ENCODE data around the gene MTCH1.

The MTCH1 gene

DNA sequence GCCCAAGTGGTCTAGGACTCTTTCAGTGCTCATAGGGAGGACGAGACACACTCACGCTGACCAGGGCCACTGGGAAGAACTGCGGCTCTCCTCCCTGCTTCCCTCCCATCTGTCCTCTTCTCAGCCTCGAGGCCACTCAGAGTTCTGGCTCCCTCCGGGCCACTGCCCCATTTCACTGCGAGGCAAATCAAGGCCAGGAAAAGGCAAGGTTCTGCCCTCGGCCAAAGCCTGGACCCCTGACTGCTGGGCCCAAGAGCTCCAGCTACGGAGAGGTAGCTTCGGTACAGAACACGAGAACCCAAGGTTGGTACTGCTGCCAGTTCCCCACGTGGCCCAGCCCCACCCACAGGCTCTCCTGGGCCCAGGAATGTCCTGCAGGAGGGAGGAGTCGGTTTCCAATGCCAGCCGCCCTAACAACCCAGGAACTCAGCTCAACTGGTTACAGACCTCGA lies 16.7 kb downstream of the MTCH1 start:
- H3K27ac ChIP-seq (ENCODE audit: low read depth, low read length) = no peak overlapping the region
- no peaks in the 10 kb centered on the region for H3K4me1 ChIP-seq (ENCODE audit: control insufficient read depth, insufficient read depth, low read length)
- no peaks in the 10 kb centered on the region for H3K27me3 ChIP-seq (ENCODE audit: control insufficient read depth, insufficient read depth, low read length)
- no peak overlapping the region for H3K9ac ChIP-seq (ENCODE audit: low read length)
- H3K36me3 ChIP-seq (ENCODE audit: control insufficient read depth, insufficient read depth, low read length) = peaks cover 59% of the 10 kb centered on the region
- H3K4me3 ChIP-seq (ENCODE audit: low read length) = no peak overlapping the region

DNA sequence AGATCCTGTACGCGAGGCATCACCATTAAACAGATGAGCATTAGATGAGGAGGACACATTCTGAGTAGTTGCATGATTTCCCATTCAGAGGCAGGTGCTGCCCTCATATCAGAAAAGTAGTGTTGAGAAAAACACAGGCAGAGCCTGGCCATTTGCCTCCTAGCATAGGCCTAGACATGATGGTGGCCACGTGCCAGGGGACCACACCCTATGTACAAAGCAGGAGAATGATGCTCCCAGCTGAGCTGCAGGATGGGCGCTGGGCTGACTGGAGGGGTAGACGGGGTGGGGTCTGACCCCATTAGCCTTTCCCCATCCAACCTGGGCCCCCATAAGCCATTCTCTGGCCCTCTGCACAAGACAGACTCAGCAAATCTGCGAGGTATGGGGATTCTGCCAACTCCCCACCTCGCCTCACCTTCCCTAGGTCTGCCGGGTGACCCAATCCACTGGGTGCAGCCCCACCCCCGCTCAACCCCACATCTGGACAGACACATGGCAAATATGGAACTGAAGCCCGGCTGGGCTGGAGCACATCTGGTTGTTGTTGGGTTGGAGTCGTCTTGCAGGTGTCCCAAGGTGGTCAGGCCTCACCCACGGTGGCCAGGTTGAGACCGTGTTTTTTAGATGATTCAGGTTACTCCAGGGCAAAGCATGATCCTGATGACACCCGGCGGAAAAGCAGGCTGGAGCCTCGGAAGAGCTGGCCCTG lies 17.6 kb downstream of the MTCH1 start:
- H3K9ac ChIP-seq (ENCODE audit: low read length) = no peak overlapping the region
- H3K36me3 ChIP-seq (ENCODE audit: control insufficient read depth, insufficient read depth, low read length) = peaks cover 55% of the 10 kb centered on the region
- no peak overlapping the region for H3K27ac ChIP-seq (ENCODE audit: low read depth, low read length)
- no peak overlapping the region for H3K4me3 ChIP-seq (ENCODE audit: low read length)
- no peaks in the 10 kb centered on the region for H3K4me1 ChIP-seq (ENCODE audit: control insufficient read depth, insufficient read depth, low read length)
- H3K27me3 ChIP-seq (ENCODE audit: control insufficient read depth, insufficient read depth, low read length) = no peaks in the 10 kb centered on the region

DNA sequence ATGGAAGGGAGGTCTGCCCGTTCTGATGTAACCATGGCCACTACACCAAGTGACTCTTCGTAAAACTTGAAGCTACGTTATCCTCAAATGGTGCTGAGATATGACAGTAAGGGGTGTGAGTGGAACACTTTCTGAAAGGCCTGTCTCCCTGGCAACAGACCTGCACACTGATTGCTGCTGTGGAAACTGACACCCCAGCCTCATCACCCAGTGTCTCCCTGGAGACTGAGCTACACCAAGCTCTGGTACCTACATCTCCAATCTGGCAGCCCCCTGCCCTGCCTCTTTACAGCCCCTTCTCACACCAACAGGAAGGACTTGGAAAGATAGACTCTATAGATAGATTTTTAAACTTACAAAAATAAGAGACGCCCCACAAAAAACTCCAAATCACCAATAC lies 18.2 kb downstream of the MTCH1 start:
- Histone ChIP-seq H3K27me3 (ENCODE audit: control insufficient read depth, insufficient read depth, low read length) (no peaks in the 10 kb centered on the region), H3K4me1 (ENCODE audit: control insufficient read depth, insufficient read depth, low read length) (no peaks in the 10 kb centered on the region), H3K9ac (ENCODE audit: low read length) (no peak overlapping the region), H3K27ac (ENCODE audit: low read depth, low read length) (no peak overlapping the region), H3K36me3 (ENCODE audit: control insufficient read depth, insufficient read depth, low read length) (peaks cover 52% of the 10 kb centered on the region), H3K4me3 (ENCODE audit: low read length) (no peak overlapping the region)

DNA sequence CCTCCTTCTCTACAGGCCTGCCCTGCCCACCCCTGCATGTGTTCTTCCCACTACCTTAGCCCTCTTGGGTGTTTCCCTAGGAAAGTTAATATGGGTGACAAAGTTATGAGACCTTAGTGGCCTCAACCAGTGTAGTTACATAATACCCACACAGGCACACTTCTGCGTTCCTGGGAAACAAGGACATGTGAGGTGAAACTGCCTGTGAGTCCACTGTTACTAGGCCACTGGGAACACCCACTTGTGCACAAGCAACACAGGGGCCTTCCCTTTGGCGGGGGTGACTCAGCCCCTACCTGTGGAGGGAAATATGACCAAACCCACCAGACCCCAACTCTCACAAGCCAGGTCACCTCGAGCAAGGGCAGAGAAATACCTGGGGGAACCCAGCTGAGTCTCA lies 18.7 kb downstream of the MTCH1 start:
- Histone ChIP-seq H3K36me3 (ENCODE audit: control insufficient read depth, insufficient read depth, low read length) (peaks cover 48% of the 10 kb centered on the region), H3K27me3 (ENCODE audit: control insufficient read depth, insufficient read depth, low read length) (no peaks in the 10 kb centered on the region), H3K4me1 (ENCODE audit: control insufficient read depth, insufficient read depth, low read length) (no peaks in the 10 kb centered on the region), H3K9ac (ENCODE audit: low read length) (no peak overlapping the region), H3K4me3 (ENCODE audit: low read length) (no peak overlapping the region), H3K27ac (ENCODE audit: low read depth, low read length) (no peak overlapping the region)

DNA sequence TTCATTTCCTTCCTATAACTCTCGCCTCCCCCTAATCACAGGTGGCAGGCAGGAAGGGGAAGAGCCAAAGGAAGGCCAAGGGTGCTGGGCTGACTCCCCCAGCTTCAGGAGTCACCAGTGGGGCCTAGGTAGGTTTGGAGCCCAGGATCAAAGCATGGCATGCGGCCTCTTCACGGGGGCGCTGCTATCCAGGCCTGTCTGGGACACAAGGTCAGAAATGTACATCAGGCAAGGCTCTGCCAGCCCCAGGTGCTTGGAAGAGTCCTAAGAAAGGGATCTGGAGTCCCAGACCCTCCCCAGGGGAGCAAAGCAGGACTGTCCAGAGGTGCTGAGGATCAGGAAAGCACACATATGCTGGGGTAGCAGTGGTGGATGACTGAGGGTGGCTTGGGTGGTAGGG lies 21.1 kb downstream of the MTCH1 start:
- Histone ChIP-seq H3K9ac (ENCODE audit: low read length) (no peak overlapping the region), H3K4me1 (ENCODE audit: control insufficient read depth, insufficient read depth, low read length) (no peaks in the 10 kb centered on the region), H3K27ac (ENCODE audit: low read depth, low read length) (no peak overlapping the region), H3K36me3 (ENCODE audit: control insufficient read depth, insufficient read depth, low read length) (peaks cover 25% of the 10 kb centered on the region), H3K27me3 (ENCODE audit: control insufficient read depth, insufficient read depth, low read length) (no peaks in the 10 kb centered on the region), H3K4me3 (ENCODE audit: low read length) (no peak overlapping the region)

DNA sequence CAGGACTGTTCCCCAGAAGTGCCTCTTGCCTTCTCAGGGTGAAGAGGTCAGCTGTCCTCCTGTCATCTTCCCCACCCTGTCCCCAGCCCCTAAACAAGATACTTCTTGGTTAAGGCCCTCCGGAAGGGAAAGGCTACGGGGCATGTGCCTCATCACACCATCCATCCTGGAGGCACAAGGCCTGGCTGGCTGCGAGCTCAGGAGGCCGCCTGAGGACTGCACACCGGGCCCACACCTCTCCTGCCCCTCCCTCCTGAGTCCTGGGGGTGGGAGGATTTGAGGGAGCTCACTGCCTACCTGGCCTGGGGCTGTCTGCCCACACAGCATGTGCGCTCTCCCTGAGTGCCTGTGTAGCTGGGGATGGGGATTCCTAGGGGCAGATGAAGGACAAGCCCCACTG lies 21.6 kb downstream of the MTCH1 start:
- Histone ChIP-seq H3K4me3 (ENCODE audit: low read length) (no peak overlapping the region), H3K27ac (ENCODE audit: low read depth, low read length) (no peak overlapping the region), H3K36me3 (ENCODE audit: control insufficient read depth, insufficient read depth, low read length) (peaks cover 19% of the 10 kb centered on the region), H3K4me1 (ENCODE audit: control insufficient read depth, insufficient read depth, low read length) (no peaks in the 10 kb centered on the region), H3K9ac (ENCODE audit: low read length) (no peak overlapping the region), H3K27me3 (ENCODE audit: control insufficient read depth, insufficient read depth, low read length) (no peaks in the 10 kb centered on the region)

DNA sequence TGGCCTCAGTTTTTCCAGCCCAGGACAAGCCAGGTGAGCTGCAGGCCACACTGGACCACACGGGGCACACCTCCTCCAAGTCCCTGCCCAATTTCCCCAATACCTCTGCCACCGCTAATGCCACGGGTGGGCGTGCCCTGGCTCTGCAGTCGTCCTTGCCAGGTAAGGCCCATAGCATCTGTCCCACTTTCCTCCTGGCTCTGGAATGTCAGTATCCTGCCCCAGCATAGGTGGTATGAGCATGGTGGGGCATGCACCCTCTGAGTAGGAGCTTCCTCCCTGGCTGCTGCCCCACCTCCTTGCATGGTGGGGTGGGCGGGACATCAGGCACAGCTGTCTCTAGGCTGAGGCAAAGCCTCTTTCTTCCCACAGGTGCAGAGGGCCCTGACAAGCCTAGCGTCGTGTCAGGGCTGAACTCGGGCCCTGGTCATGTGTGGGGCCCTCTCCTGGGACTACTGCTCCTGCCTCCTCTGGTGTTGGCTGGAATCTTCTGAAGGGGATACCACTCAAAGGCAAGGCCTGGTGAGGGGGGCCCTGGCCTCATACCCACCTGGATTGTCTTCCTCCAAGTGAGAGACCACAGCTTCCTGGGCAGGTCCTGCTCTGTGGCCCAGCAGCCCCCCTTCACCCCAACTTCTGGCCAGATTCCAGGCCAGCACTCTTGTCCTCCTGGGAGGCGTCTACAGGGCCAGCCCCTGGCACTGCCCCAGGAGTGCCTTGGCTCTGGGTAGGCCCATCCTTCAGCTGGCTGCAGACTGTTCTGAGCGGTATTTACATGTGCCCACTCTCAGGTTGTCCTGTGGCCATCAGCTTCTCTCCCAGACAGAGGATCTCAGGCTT lies 22.3 kb downstream of the MTCH1 start:
- Histone ChIP-seq H3K9ac (ENCODE audit: low read length) (no peak overlapping the region), H3K27me3 (ENCODE audit: control insufficient read depth, insufficient read depth, low read length) (no peaks in the 10 kb centered on the region), H3K27ac (ENCODE audit: low read depth, low read length) (no peak overlapping the region), H3K4me1 (ENCODE audit: control insufficient read depth, insufficient read depth, low read length) (no peaks in the 10 kb centered on the region), H3K36me3 (ENCODE audit: control insufficient read depth, insufficient read depth, low read length) (peaks cover 12% of the 10 kb centered on the region), H3K4me3 (ENCODE audit: low read length) (no peak overlapping the region)

DNA sequence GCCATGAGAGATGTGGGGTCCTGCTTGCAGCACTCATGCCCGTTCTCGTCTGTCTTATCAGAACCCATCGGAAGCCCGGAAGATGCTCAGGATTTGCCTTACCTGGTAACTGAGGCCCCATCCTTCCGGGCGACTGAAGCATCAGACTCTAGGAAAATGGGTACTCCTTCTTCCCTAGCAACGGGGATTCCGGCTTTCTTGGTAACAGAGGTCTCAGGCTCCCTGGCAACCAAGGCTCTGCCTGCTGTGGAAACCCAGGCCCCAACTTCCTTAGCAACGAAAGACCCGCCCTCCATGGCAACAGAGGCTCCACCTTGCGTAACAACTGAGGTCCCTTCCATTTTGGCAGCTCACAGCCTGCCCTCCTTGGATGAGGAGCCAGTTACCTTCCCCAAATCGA lies 23.1 kb downstream of the MTCH1 start:
- Histone ChIP-seq H3K36me3 (ENCODE audit: control insufficient read depth, insufficient read depth, low read length) (peaks cover 8% of the 10 kb centered on the region), H3K4me3 (ENCODE audit: low read length) (no peak overlapping the region), H3K27ac (ENCODE audit: low read depth, low read length) (no peak overlapping the region), H3K27me3 (ENCODE audit: control insufficient read depth, insufficient read depth, low read length) (no peaks in the 10 kb centered on the region), H3K4me1 (ENCODE audit: control insufficient read depth, insufficient read depth, low read length) (no peaks in the 10 kb centered on the region), H3K9ac (ENCODE audit: low read length) (no peak overlapping the region)

DNA sequence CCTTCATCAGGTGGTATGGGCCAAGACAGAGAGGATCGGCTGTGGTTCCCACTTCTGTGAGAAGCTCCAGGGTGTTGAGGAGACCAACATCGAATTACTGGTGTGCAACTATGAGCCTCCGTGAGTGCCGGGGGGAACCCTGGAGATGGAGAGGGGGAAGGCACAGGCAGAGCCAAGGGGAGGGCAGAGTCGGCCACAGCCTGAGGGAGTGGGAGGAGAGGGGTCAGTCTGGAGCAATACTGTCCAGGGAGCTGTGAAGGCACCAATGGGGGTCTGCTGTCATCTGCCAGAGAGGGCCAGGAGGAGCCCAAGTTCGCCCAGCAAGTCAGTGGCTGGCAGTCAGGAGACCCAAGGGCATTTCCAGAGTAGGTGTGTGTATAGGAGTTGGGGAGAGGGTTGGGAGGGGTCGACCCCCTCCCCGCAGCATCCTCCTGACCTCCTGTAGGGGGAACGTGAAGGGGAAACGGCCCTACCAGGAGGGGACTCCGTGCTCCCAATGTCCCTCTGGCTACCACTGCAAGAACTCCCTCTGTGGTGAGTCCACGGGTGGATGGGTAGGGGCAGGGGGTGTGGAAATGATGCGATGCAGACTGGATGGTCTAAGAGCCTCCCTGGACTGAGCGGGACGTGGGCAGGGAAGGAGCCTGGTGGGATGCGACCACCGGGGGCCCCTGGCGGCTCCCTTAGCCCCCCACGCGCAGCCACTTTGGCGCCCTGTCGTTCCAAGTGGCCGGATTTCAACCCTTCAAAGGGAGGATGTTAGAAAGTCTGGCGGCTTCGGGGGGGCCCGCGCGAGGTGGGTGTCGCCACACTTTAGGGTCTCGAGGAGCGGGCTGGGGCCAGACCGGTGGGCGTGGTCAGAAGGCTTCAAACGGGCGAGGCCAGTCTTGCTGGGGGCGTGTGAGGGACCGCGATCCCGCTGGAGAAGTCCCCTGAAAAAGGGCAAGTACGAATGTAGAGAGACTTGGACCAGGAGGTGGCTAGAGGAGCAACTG lies 24.3 kb downstream of the MTCH1 start:
- Histone ChIP-seq H3K4me1 (ENCODE audit: control insufficient read depth, insufficient read depth, low read length) (no peaks in the 10 kb centered on the region), H3K9ac (ENCODE audit: low read length) (no peak overlapping the region), H3K4me3 (ENCODE audit: low read length) (no peak overlapping the region), H3K27ac (ENCODE audit: low read depth, low read length) (no peak overlapping the region), H3K36me3 (ENCODE audit: control insufficient read depth, insufficient read depth, low read length) (no peaks in the 10 kb centered on the region), H3K27me3 (ENCODE audit: control insufficient read depth, insufficient read depth, low read length) (no peaks in the 10 kb centered on the region)

DNA sequence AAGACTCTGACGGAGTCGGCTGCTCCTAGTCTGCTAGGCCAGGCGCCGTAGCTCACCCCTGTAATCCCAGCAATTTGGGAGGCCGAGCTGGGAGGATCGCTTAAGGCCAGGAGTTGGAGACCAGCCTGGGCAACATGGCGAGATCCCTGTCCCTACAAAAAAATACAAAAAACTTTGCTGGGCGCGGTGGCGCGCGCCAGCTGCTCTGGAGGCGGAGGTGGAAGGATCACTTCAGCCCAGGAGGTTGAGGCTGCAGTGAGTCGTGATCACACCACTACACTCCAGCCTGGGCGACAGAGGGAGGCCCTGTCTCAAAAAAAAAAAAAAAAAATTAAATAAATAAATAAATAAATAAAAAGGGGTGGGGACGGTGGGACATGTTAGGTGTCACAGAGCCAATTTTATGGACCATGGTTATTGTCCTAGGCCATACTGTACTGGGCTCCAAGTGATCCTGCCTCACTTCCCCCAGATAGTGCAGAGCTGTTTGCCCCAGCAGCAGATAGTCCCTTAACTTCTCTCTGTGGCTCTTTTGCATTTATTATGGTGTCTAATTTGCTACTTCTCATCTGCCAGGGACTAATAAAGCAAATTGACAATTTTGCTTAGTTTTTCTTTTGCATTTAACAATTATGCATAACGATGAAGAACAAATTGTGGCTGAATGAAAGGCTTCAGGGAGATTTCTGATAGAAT lies 26.3 kb downstream of the MTCH1 start:
- H3K4me1 ChIP-seq (ENCODE audit: control insufficient read depth, insufficient read depth, low read length) = no peaks in the 10 kb centered on the region
- no peak overlapping the region for H3K4me3 ChIP-seq (ENCODE audit: low read length)

DNA sequence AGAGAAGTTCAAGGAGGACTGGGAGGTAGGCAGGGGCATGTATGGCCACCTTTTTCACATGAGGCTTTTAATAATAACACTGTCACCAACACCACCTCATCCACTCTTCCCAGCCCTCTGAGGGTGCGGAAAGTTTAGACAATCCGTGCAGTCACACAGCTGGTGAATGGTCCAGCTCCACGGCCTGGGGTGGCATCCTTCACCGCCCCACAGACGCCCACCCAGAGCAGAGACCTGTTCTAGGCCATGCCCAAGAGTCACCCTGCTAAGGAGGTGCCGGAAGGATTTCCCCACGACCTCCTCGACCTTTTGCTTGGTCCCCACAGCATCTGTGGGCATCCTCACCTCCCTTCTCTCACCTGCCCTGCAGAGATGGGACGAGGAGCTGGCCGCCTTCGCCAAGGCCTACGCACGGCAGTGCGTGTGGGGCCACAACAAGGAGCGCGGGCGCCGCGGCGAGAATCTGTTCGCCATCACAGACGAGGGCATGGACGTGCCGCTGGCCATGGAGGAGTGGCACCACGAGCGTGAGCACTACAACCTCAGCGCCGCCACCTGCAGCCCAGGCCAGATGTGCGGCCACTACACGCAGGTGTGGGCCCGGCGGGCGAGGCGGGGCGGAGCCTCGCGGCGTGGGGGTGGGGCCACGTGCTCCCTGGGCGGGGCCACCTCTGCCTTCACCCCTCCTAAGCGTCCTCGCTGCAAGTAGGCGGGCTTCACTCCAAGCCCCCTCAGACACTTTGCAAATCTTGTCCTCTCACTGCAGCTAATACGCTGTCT lies 27.0 kb downstream of the MTCH1 start:
- Histone ChIP-seq H3K9ac (ENCODE audit: low read length) (no peak overlapping the region), H3K4me3 (ENCODE audit: low read length) (no peak overlapping the region), H3K4me1 (ENCODE audit: control insufficient read depth, insufficient read depth, low read length) (no peaks in the 10 kb centered on the region), H3K36me3 (ENCODE audit: control insufficient read depth, insufficient read depth, low read length) (no peaks in the 10 kb centered on the region), H3K27ac (ENCODE audit: low read depth, low read length) (no peak overlapping the region), H3K27me3 (ENCODE audit: control insufficient read depth, insufficient read depth, low read length) (no peaks in the 10 kb centered on the region)

More for the DNA sequence above, 26.3 kb downstream of the MTCH1 start:
- H3K27me3 ChIP-seq (ENCODE audit: control insufficient read depth, insufficient read depth, low read length) = no peaks in the 10 kb centered on the region
- H3K9ac ChIP-seq (ENCODE audit: low read length) = no peak overlapping the region
- H3K27ac ChIP-seq (ENCODE audit: low read depth, low read length) = no peak overlapping the region
- no peaks in the 10 kb centered on the region for H3K36me3 ChIP-seq (ENCODE audit: control insufficient read depth, insufficient read depth, low read length)
